Activated naive CD8-positive, alpha-beta T cell treated with anti-CD3 and anti-CD28 coated beads, Interleukin-2, amount 10 ng/mL, durations not matched to agents 7 days and 5 days (primary cell): ENCODE measurements around the gene ADM. TPM values are rescaled to one million over a fixed set of nuclear protein-coding genes. Genes with fewer than 3 reads are reported as not detected.

ENCODE experiments used
- ATAC-seq: fragments of 150-1000 bp; cut with Tn5 transposase; one replicate; pipeline ENCODE4 v1.10.0; 2021; ENCODE audit warnings: low read depth, moderate library complexity
- POLR2A ChIA-PET: fragments of 350-600 bp; sonication (Branson Sonifier 250); formaldehyde crosslinking; loops from one replicate; lab custom pipeline; 2021; ENCODE audit warnings: antibody characterized with exemption; lab: Charles Lee
- DNase-seq: peaks from one replicate; pipeline ENCODE4 v3.0.0; 2021
- H3K27ac Mint-ChIP-seq: one replicate; pipeline ENCODE4 v1.8.0; 2022; ENCODE audit warnings: mild to moderate bottlenecking, mixed read lengths
- H3K27me3 Mint-ChIP-seq: one replicate; pipeline ENCODE4 v1.8.0; 2022; ENCODE audit warnings: mild to moderate bottlenecking, moderate library complexity, mixed read lengths
- H3K36me3 Mint-ChIP-seq: one replicate; pipeline ENCODE4 v1.8.0; 2021; ENCODE audit warnings: mild to moderate bottlenecking, mixed read lengths
- H3K4me1 Mint-ChIP-seq: one replicate; pipeline ENCODE4 v1.8.0; 2021; ENCODE audit warnings: mixed read lengths
- H3K4me3 Mint-ChIP-seq: one replicate; pipeline ENCODE4 v1.8.0; 2022; ENCODE audit warnings: mild to moderate bottlenecking, moderate library complexity, mixed read lengths
- H3K9me3 Mint-ChIP-seq: one replicate; pipeline ENCODE4 v1.8.0; 2021; ENCODE audit warnings: mixed read lengths
- total RNA-seq, 2 experiments: library from RNA; stranded (reverse); gene quantifications; one replicate each; pipeline ENCODE4 v1.2.3, GENCODE V29; 2021

ADM gene
- total RNA-seq, 2 experiments from 2014 or later: 1.5 to 2.3 TPM

DNA sequence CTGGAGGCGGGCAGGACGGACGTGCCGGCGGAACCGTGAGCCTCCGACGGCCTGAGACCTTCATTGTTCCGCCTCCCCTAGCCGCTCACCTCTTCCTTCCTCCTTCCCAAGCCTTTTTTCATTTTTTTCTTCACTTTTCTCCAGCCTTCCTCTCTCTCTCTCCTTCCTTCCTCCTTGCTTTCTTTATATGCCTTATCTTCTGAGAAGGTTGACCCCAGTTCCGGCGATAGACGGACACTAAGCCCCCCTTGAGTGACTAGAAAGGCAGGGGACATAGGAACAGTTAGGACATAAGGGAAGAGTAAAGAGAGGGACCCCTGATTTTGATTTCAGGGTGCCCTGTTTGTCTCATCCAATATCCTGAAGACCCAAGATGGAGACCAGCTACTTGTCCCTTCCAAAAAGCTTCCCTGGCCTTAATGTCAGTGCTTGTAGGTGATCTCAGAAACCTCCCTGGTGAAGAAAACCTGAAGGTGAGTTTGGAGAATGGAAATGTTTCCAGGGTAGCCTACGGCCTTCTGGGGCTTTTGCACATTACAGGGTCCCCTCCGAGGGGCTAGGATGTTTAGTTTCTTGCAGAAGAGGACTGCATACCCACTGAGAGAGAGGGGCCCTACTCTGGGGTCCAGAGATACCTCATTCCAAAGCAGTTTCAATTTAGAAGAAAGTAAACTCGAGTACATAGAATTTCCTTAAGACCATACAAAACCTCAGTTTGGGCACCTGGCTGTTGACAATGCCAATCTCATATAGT, 3.5 kb downstream of the ADM start:
- peaks cover 35% of the 10 kb centered on the region for H3K4me1 Mint-ChIP-seq

DNA sequence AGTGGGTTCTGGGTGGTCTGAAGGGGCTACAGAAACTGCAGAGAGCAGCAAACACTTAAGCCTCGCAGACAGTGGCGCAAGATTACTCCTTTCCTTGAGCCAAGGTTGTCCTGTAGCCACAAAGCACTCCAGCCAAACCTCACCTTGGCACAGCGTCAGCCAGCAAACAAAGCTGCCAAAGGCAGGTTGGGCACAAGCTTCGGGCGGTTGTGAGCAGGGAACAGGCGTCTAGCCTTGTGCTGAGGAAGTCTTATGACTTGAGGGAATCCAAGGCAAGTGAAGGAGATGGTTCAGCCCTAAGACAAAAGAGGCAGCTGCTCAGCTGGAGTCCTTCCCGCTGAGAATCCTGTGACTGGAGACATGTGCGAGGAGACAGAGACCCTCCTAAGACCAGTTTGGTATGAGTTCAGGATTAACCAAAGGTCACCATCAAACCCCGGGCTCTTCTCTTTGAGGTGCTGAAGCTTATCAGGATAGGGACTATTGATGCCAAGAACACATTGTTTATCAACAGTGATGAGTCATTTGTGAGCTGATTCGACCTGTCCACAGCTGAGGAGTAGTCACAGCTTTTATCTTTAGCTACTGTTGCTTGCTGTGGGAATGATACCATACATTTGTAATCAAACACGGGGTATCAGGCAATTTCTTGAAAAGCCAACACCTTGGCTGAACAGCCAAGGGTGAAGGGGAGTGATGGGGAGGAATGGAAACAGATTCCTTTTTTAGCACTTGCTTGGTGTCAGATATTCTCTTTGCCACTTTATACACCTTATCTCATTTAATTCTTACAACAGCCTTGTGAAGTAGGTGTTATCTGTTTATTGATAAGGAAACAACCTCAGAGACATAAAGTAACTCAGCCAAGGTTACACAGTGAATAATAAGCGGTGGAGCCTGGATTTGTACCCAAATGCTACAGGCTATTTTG, 4.6 kb downstream of the ADM start:
- peaks cover 8% of the 10 kb centered on the region for H3K36me3 Mint-ChIP-seq
- H3K9me3 Mint-ChIP-seq: no peaks in the 10 kb centered on the region
- POLR2A ChIA-PET: interaction anchor here (1.0 kb wide), 1 partner anchor 736 kb away, joined by 3 read pairs; the partner anchor contains the start of gene WEE1
- no peak overlapping the region for H3K27ac Mint-ChIP-seq
- ATAC-seq: no peak
- peaks cover 34% of the 10 kb centered on the region for H3K27me3 Mint-ChIP-seq
- H3K4me3 Mint-ChIP-seq: peak overlapping the region; percentile 95
- DNase-seq: no peak
- peaks cover 31% of the 10 kb centered on the region for H3K4me1 Mint-ChIP-seq

More for the DNA sequence above, 3.5 kb downstream of the ADM start:
- peaks cover 35% of the 10 kb centered on the region for H3K27me3 Mint-ChIP-seq
- DNase-seq: no peak
- POLR2A ChIA-PET: interaction anchor here (1.0 to 1.4 kb wide), 4 partner anchors 58 to 802 kb away, joined by 3 to 8 read pairs (median 3); no protein-coding TSS in a partner anchor
- H3K27ac Mint-ChIP-seq: peak overlapping the region; percentile 79
- ATAC-seq: no peak
- H3K36me3 Mint-ChIP-seq: peaks cover 8% of the 10 kb centered on the region
- no peaks in the 10 kb centered on the region for H3K9me3 Mint-ChIP-seq
- peak overlapping the region; percentile 95 for H3K4me3 Mint-ChIP-seq

DNA sequence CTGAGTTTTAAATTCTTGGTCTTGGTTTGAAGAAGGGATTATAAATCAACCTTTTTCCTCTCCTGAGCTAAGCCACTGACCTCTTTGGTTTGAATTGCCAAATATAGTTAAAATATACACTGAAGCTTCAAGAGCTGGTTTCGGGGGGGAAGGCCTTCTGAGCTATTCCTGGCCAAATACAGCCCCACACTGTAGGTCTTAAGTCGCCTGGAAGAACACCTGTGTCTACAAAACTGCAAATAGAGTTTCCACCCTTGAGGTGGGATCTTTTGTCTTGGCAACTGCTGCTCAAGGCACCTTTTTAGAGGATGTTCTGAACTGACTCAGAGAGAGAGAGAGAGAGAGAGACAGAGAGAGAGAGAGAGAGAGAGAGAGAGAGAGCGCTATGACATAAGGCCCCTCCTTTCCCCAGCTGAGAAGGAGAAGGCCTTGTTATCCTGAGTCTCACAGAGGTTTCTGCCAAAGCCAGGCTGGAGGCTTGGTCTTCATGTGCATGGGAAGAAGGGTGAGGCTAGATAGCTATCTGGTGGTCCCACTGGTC, 5.5 kb downstream of the ADM start:
- peaks cover 31% of the 10 kb centered on the region for H3K4me1 Mint-ChIP-seq

DNA sequence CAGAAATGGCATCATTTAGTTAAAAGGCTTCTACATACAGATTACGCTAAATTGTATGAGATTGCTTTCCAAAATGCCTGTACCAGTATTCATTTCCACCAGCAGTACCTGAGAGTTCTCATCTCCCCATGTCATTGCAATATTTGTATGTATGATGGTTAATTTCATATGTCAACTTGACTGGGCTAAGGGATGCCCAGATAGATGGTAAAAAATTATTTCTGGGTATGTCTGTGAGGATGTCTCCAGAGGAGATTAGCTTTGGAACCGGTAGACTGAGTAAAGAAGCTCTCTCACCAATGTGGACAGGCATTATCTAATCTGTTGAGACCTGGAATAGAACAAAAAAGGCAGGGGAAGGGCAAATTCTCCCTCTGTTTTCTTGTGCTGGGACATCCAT, 6.9 kb downstream of the ADM start:
- Mint-ChIP-seq H3K27ac (no peak overlapping the region), H3K4me3 (no peak overlapping the region), H3K27me3 (peaks cover 27% of the 10 kb centered on the region), H3K36me3 (peaks cover 2% of the 10 kb centered on the region), H3K9me3 (no peaks in the 10 kb centered on the region), H3K4me1 (peaks cover 26% of the 10 kb centered on the region)
- no peak for DNase-seq
- POLR2A ChIA-PET: no interaction called here
- ATAC-seq: no peak

More for the DNA sequence above, 5.5 kb downstream of the ADM start:
- POLR2A ChIA-PET: interaction anchor here (1.0 kb wide), 1 partner anchor 737 kb away, joined by 3 read pairs; the partner anchor contains the start of gene WEE1
- no peak for DNase-seq
- Mint-ChIP-seq H3K27me3 (peaks cover 37% of the 10 kb centered on the region), H3K36me3 (peaks cover 8% of the 10 kb centered on the region), H3K9me3 (no peaks in the 10 kb centered on the region), H3K4me3 (no peak overlapping the region), H3K27ac (no peak overlapping the region)
- ATAC-seq: no peak

DNA sequence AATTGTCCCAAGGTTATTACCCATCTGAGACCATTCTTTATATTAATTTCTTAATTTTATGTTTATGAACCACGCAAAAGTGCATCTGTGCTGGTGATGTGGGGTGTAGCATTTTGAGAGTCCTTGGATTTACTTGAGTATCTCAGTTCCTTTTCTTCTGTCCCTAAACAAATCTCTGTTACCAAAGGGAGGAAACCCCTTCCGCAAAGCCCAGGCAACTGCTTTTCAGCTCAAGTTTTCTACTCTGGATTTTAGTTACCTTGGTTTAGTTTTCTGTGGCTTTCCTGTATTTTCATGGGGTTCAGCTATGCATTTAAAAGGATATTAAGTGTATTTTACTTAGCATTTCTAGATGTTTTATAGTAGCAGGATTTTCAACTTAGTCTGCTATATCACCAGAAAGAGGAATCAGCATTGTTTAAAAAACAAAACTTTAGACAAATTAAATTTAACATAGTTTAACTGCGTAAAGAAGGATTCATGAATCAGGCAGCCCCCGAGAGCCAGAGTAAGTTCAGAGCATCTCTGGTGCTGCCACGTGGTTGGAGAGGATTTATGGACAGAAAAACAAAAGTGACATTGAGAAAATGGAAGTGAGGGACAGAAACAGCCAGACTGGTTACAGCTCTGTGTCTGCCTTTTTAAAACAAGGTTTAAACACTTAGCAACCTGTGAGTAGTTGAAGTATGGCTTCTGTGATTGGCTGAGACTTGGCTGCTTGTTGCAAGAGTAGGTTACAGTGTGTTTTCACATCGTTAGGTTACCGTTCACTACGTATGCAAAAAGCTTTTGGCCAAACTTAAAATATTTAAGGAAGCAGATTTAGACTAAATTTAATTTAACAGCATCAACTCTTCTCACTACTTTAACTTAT, 9.6 kb downstream of the ADM start:
- ATAC-seq: peak; percentile 89
- Mint-ChIP-seq H3K9me3 (no peaks in the 10 kb centered on the region), H3K36me3 (no peaks in the 10 kb centered on the region), H3K4me1 (peaks cover 9% of the 10 kb centered on the region), H3K4me3 (peak overlapping the region; percentile 5), H3K27ac (no peak overlapping the region), H3K27me3 (peaks cover 16% of the 10 kb centered on the region)
- POLR2A ChIA-PET: interaction anchor here (0.9 kb wide), 1 partner anchor 11 kb away, joined by 4 read pairs; no protein-coding TSS in a partner anchor
- DNase-seq: no peak

DNA sequence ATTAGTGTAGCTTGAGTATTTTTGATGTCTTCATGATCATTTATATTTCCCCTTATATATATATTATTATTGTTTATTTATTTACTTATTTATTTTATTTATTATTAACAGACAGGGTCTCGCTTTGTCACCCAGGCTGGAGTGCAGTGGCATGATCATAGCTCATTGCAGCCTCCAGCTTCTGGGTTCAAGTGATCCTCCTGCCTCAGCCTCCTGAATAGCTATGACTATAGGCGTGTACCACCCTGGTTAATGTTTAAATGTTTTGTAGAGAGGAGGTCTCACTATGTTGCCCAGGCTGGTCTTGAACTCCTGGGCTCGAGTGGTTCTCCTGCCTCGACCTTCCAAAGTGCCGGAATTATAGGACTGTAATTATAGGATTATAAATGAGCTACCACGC, 10.2 kb downstream of the ADM start:
- Mint-ChIP-seq H3K4me1 (peaks cover 6% of the 10 kb centered on the region), H3K4me3 (no peak overlapping the region), H3K36me3 (no peaks in the 10 kb centered on the region), H3K27ac (no peak overlapping the region), H3K27me3 (peaks cover 16% of the 10 kb centered on the region), H3K9me3 (no peaks in the 10 kb centered on the region)
- POLR2A ChIA-PET: no interaction called here
- DNase-seq (no peak), ATAC-seq (no peak)

DNA sequence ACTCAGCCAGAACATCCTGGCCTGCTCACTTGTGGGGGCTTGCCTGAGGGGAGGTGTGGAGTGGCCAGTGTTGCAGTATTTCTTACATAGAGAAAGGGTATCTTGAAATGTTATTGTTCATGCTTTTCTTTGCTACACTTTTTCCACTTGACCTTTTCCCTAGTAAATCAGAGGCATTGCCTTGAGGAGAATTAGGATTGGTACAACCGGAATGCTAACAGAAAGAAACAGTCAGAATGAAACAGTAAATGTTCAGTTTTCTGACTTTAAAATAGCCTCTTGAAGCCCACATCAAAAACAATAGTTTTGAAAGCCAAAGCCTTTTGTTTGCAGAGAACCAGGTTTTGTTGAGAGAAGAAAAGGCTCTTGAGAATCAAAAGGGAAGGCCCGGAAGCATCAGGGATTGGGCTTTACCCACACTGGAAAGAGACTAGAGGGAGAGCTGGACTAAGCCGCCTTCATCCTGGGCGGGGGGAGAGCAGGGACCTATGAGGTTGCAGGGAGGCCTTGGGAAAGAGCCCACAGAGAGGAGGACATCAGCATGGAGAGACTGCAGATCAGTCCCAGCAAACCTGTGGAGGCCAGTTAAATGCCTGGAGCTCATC, 12.4 kb downstream of the ADM start:
- Mint-ChIP-seq H3K4me3 (no peak overlapping the region), H3K36me3 (no peaks in the 10 kb centered on the region), H3K4me1 (peaks cover 4% of the 10 kb centered on the region), H3K9me3 (no peaks in the 10 kb centered on the region), H3K27ac (no peak overlapping the region), H3K27me3 (peaks cover 11% of the 10 kb centered on the region)
- DNase-seq (no peak), ATAC-seq (no peak)
- POLR2A ChIA-PET: interaction anchor here (0.7 kb wide), 1 partner anchor 18 kb away, joined by 3 read pairs; no protein-coding TSS in a partner anchor

DNA sequence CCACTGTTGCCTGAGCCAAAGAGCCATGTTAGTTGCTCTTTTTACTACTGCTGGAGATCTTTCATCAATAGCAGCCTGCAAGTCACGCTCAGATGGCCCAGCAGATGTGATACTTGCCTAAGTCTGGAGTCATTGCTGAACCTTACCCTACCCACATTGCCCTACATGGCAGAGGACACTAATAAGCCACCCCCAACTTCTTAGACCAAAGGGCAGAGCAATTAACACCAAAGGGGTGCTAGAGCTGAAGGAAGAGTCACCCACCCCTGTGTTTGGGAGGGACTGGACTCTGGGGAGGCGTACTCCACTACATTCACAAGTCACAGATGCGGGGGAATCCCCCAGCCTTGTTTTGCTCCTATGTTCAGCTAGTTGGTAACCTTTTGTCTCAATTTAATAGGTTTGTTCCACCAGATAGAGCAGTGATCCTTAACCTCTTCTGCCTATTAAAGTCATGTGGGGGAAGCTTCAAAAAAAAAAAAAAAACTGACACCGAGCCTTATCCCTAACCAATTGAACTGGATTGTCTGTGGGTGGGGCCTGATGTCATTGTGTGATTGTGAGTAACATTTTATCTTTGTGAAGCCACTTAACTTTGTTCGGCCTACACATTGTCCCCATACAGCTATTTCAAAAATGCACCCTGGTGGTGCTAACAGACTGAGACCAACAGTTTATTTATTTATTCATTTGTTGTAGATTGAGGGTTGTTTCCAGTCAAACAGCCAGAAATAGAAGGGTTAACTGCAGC, 13.1 kb downstream of the ADM start:
- Mint-ChIP-seq H3K4me3 (no peak overlapping the region), H3K27me3 (peaks cover 11% of the 10 kb centered on the region), H3K27ac (no peak overlapping the region), H3K4me1 (peaks cover 8% of the 10 kb centered on the region), H3K9me3 (no peaks in the 10 kb centered on the region), H3K36me3 (no peaks in the 10 kb centered on the region)
- no peak for ATAC-seq
- DNase-seq: no peak
- POLR2A ChIA-PET: interaction anchor here (0.7 kb wide), 1 partner anchor 19 kb away, joined by 3 read pairs; no protein-coding TSS in a partner anchor

DNA sequence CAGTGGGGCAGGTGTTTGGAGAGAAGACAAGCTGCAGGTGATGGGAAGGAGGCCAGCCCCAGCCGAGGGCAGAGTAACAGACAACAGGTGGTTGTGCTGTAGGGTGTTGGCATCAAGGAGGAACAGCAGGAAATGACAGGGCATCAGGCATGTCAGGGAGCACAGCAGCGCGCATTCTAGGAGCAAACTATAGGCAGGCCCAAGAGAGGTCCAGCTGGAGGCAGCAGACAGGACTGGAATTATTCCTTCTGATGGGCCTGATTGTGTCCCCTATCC, 13.6 kb downstream of the ADM start:
- H3K27ac Mint-ChIP-seq: no peak overlapping the region
- H3K27me3 Mint-ChIP-seq: peaks cover 11% of the 10 kb centered on the region
- no peak for ATAC-seq
- no peaks in the 10 kb centered on the region for H3K36me3 Mint-ChIP-seq
- H3K4me1 Mint-ChIP-seq: peaks cover 10% of the 10 kb centered on the region
- no peaks in the 10 kb centered on the region for H3K9me3 Mint-ChIP-seq
- DNase-seq: no peak
- no peak overlapping the region for H3K4me3 Mint-ChIP-seq
- POLR2A ChIA-PET: no interaction called here

DNA sequence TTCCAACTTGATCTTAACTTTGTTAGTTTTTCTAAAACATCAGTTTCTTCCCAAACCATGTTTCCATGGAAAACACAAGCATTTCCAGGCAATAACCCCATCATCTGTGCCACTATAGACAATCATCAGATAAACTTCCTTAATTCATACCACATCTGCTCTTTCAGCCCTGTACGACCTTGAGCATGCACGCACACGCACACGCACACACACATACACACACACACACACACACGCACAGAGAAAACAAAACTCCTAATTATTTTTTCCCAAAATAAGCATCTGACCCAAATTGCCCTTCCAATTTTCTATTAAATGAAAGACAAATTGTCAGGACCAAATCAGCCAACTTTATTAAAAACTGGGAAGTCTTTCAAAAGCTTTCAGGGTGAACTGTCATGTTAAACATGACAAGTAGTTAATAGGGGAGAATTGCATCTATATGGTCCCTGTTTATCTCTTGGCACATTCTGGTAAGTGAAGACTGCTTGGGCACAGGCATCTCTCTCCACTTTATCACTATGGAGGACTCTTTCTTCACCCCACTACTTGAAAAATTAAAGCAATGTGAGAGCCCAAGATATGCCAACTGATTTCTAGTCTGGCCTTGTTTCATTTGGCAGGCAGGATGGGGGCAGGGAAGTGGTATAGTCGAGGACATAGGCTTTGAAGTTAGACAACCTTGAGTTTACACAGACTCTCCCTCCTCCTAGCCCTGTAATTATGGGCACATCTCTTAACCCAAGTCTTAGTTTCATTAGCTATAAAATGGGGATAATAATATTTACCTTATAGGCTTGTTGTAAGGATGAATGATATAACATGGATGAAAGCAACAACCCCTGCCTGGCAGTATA, 15.1 kb downstream of the ADM start:
- no peak overlapping the region for H3K4me3 Mint-ChIP-seq
- H3K27me3 Mint-ChIP-seq: peaks cover 8% of the 10 kb centered on the region
- no peaks in the 10 kb centered on the region for H3K9me3 Mint-ChIP-seq
- no peaks in the 10 kb centered on the region for H3K36me3 Mint-ChIP-seq
- DNase-seq (no peak), ATAC-seq (no peak)
- H3K4me1 Mint-ChIP-seq: peaks cover 9% of the 10 kb centered on the region
- H3K27ac Mint-ChIP-seq: no peak overlapping the region
- POLR2A ChIA-PET: no interaction called here

DNA sequence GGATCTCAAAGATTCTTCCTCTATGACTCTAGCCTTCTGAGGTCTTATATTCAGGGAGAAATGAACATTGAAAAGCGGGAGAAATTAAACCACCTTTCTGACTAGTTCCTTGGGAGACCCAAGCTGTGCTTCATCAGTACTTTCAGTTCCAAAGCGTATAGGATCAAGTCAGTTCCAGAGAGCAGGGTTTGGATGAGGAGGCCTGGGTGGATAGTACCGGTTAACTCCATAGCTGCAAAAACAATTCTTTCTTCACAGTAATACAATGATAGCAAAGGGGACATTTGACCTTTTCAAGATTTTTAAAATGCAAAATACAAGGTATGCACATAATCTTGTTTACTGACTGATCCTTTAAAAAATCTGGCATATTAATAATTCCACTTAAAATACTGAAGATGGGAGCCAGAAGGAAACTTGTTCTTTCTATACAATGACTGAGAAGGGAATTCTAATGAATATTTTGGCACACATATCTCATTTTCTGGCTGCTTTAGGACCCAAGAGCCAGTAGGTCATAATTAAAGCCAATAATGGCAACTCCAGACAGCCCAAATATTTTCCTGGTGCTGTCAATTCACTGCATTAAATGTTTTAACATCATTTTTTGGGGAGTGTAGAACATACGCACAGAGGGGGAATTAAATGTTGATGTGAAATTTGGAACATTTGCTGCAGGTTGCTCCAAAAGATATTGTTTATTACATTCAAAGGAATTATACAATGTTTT, 16.0 kb downstream of the ADM start:
- H3K36me3 Mint-ChIP-seq: no peaks in the 10 kb centered on the region
- peaks cover 12% of the 10 kb centered on the region for H3K27me3 Mint-ChIP-seq
- H3K27ac Mint-ChIP-seq: no peak overlapping the region
- DNase-seq (no peak), ATAC-seq (no peak)
- no peaks in the 10 kb centered on the region for H3K9me3 Mint-ChIP-seq
- no peak overlapping the region for H3K4me3 Mint-ChIP-seq
- peaks cover 9% of the 10 kb centered on the region for H3K4me1 Mint-ChIP-seq
- POLR2A ChIA-PET: no interaction called here
